ENCODE results near the gene NSUN4. TPM values are rescaled to one million over a fixed set of nuclear protein-coding genes. Genes with fewer than 3 reads are reported as not detected.

NSUN4 gene
- total and polyA plus RNA-seq, 9 of the 15 experiments (the other 6 are each of a cell fraction or from before 2014, with no cell fraction given): 33.4 to 60.2 (median 46.3) TPM

DNA sequence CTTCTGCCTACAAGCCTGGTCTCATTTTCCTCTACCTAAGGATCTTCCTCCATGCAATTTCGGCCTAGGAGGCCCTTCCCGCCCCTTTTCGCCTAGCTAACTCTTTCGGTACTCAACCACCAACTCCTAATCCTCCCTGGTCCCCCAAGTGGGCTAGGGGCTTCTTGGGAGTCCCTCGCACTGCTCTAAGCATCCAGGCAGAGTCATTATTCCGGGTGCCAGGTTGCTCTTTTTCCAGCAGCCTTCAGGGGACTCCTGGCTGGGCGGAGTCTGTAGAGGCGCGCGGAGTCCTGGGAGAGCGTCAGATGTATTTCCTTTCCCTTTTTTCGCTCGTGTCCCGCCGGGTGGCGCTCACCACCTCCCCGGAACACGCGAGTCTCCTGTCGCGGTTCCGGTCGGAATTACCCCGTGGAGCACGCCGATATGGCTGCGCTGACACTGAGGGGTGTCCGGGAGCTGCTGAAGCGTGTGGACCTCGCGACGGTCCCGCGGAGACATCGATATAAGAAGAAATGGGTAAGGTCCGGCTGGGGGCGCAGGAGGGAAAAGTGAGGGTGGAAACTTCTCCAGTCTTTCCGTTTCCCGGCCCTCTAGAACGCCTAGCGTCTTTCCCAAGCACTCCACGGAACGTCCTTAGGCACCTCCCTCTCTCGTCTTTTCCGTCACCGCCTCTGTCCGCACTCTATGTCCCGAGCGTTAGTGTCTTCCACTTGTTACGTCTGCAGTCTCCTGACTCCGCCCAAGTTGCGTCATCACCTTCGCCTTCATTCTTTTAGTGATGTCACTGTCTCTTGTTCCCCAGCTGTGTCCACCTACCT lies at the start of gene NSUN4 (continued):
- TF ChIP-seq ZNF584 (CRISPR knock-in tag; IDR thresholded peaks at IDR 0.05; ENCODE audit: low read depth) (peak; percentile 44; the same call in 1 of the 2 replicates), MYC (IDR thresholded peaks at IDR 0.05; ENCODE audit: low read depth, low read length) (peak; percentile 99), MYC (CRISPR knock-in tag; IDR thresholded peaks at IDR 0.05; ENCODE audit: borderline replicate concordance, low read depth) (peak; percentile 97), ARHGAP35 (IDR thresholded peaks at IDR 0.05; ENCODE audit: partially characterized antibody) (no peak), ZNF778 (CRISPR knock-in tag; IDR thresholded peaks at IDR 0.05) (no peak), ASH1L (IDR thresholded peaks at IDR 0.05; ENCODE audit: borderline replicate concordance, low read depth, partially characterized antibody) (no peak), ZNF3 (CRISPR knock-in tag; IDR thresholded peaks at IDR 0.05) (no peak), ZNF274 (IDR thresholded peaks at IDR 0.05; ENCODE audit: borderline replicate concordance, low read depth, low read length) (no peak), HDAC1 (IDR thresholded peaks at IDR 0.05) (peak in 1 of 2 experiments; percentile 96; a peak in 2 of 4 replicates), ZNF239 (CRISPR knock-in tag; IDR thresholded peaks at IDR 0.05) (no peak), RBM14 (IDR thresholded peaks at IDR 0.05; ENCODE audit: borderline replicate concordance, insufficient read depth, low read depth, low read length) (no peak), PHF21A (IDR thresholded peaks at IDR 0.05; ENCODE audit: borderline replicate concordance, low read depth) (no peak), KDM4B (IDR thresholded peaks at IDR 0.05; ENCODE audit: borderline replicate concordance in 2 of 2, low read depth in 1 of 2) (peak in 1 of 2 experiments; percentile 81; a peak in 1 of 4 replicates), ZNF24 (IDR thresholded peaks at IDR 0.05) (0 out of 2 replicates have a peak, but pooled peaks have one; percentile 44), RBM15 (IDR thresholded peaks at IDR 0.05; ENCODE audit: insufficient read depth, low read length) (no peak), ZNF408 (CRISPR knock-in tag; IDR thresholded peaks at IDR 0.05; ENCODE audit: low read depth) (no peak), ZNF589 (CRISPR knock-in tag; IDR thresholded peaks at IDR 0.05; ENCODE audit: low read depth) (peak; percentile 86; the same call in 1 of the 2 replicates)
- TF ChIP-seq, protein P1, sequence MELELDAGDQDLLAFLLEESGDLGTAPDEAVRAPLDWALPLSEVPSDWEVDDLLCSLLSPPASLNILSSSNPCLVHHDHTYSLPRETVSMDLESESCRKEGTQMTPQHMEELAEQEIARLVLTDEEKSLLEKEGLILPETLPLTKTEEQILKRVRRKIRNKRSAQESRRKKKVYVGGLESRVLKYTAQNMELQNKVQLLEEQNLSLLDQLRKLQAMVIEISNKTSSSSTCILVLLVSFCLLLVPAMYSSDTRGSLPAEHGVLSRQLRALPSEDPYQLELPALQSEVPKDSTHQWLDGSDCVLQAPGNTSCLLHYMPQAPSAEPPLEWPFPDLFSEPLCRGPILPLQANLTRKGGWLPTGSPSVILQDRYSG (tag; conservative IDR thresholded peaks at IDR 0.05; ENCODE audit: low read depth): 0 out of 2 replicates have a peak, but pooled peaks have one; percentile 53
- TF ChIP-seq, protein P2, sequence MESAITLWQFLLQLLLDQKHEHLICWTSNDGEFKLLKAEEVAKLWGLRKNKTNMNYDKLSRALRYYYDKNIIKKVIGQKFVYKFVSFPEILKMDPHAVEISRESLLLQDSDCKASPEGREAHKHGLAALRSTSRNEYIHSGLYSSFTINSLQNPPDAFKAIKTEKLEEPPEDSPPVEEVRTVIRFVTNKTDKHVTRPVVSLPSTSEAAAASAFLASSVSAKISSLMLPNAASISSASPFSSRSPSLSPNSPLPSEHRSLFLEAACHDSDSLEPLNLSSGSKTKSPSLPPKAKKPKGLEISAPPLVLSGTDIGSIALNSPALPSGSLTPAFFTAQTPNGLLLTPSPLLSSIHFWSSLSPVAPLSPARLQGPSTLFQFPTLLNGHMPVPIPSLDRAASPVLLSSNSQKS (CRISPR knock-in tag; IDR thresholded peaks at IDR 0.05): no peak
- TF ChIP-seq, protein P3, sequence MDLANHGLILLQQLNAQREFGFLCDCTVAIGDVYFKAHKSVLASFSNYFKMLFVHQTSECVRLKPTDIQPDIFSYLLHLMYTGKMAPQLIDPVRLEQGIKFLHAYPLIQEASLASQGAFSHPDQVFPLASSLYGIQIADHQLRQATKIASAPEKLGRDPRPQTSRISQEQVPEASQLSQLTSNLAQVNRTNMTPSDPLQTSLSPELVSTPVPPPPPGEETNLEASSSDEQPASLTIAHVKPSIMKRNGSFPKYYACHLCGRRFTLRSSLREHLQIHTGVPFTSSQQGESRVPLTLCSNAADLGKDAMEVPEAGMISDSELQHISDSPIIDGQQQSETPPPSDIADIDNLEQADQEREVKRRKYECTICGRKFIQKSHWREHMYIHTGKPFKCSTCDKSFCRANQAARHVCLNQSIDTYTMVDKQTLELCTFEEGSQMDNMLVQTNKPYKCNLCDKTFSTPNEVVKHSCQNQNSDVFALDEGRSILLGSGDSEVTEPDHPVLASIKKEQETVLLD (IDR thresholded peaks at IDR 0.05): peak; percentile 86
- TF ChIP-seq, protein P4, sequence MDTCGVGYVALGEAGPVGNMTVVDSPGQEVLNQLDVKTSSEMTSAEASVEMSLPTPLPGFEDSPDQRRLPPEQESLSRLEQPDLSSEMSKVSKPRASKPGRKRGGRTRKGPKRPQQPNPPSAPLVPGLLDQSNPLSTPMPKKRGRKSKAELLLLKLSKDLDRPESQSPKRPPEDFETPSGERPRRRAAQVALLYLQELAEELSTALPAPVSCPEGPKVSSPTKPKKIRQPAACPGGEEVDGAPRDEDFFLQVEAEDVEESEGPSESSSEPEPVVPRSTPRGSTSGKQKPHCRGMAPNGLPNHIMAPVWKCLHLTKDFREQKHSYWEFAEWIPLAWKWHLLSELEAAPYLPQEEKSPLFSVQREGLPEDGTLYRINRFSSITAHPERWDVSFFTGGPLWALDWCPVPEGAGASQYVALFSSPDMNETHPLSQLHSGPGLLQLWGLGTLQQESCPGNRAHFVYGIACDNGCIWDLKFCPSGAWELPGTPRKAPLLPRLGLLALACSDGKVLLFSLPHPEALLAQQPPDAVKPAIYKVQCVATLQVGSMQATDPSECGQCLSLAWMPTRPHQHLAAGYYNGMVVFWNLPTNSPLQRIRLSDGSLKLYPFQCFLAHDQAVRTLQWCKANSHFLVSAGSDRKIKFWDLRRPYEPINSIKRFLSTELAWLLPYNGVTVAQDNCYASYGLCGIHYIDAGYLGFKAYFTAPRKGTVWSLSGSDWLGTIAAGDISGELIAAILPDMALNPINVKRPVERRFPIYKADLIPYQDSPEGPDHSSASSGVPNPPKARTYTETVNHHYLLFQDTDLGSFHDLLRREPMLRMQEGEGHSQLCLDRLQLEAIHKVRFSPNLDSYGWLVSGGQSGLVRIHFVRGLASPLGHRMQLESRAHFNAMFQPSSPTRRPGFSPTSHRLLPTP (IDR thresholded peaks at IDR 0.05; ENCODE audit: borderline replicate concordance, extremely low read depth, insufficient read length): no peak
